ENCODE results near the gene BUB1B.

BUB1B gene

GRCh38 chr15:40256638-40257235 is 95.9 kb downstream of the BUB1B start:
- peak; percentile 28 for DNase-seq

- no peak for DNase-seq
Observed at GRCh38 chr15:40257656-40258450, 97.0 kb downstream of the BUB1B start.

DNA sequence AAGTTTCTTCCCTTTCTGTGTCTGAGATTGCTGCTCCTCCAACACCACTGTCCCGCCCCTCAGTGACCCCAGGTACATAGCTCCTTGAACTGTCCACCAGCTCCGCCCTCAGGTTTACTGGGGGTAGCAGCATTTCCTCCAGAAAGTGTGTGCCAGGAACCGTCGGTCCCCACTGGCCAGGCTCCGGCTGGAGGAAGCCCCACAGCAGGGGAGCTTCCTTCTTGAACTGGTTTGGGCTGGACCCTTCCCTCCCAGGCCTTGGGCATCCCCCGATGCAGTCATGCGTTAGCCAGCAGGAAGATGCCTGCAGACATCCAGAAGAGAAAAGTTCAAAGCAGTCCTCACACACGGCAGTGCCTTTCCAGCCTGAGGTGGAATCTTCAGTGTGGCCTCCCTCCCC is 97.7 kb downstream of the BUB1B start:
- no peak for DNase-seq

DNA sequence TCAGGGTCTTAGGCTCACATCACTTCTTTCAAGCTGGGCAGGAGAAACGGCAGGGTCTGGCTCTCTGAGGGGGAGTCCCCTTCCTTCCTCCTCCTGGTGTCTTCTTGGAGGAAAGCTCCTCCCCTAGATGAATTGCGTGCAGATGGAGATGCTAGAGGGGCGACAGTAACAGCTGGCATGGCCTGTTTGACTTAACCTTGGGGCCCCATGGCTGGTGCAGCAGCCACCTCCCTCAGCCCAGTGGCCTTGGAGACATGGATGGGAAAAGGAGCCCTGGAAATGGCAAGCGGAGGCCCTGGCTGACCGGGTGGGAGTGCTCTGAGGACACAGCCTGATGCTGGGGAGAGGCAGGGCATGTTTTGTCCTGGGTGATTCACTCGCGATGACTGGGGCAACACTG is 98.2 kb downstream of the BUB1B start:
- no peak for DNase-seq

DNA sequence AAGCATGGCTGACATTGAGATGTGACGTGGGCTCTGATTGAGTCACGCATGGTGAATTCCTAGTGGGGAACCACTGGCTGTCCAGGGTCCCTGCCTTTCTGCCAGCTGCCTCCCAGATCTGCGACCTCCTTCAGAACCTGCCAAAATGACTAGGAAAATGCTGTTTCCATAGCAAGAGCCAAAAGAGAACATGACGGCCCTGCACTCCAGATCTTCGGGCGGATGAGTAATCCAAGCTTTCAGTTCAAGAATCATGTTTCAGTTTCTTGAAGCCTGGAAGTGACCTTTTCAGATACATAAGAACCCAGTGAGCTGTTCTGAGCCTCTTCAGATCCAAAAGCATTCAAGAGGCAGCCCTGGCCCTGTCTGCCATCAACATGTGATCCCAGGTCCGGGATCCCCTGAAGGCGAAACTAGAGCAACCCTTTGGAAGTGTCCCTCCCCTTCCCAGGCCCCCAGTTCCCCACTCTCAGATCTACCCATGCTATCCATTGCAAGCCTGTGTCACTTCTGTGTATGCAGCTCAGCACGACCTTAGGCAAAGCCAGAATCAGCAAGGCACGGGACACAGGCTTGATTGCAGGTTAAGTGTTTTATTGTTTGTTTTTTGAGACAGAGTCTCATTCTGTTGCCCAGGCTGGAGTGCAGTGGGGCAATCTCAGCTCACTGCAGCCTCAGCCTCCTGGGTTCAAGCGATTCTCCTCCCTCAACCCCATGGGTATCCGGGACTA is 102.3 kb downstream of the BUB1B start:
- DNase-seq, result no peak

DNA sequence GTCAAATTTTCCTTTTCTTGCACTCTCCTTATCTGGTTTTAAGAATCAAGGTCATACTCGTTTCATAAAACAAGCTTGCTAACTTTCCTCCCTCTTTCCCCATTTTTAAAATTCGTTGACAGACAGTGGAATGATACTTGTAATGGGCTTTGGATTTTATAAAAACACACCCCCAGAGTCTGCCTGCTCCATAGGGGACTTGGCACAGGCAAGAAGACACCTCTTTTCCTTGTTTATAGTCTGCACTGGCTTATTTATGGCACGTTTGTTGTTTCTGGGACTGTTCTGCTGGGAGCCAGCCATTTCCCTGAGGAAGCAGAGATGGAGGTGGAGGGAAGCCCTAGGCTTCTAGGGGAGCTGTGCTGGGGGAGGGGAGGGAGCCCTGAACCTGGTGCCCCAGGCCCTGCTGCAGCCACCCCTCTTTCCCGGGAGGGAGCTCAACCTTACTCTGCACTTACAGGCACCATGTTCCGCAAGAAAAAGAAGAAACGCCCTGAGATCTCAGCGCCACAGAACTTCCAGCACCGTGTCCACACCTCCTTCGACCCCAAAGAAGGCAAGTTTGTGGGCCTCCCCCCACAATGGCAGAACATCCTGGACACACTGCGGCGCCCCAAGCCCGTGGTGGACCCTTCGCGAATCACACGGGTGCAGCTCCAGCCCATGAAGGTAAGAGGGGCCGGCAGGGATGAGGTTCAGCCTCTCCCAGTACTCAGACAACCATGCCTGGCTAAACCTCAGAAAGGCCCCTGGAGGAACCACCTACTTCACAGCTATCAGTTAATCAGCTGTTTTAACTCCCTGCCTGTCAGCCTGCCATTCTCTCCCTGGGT is 103.7 kb downstream of the BUB1B start:
- DNase-seq, result no peak

DNA sequence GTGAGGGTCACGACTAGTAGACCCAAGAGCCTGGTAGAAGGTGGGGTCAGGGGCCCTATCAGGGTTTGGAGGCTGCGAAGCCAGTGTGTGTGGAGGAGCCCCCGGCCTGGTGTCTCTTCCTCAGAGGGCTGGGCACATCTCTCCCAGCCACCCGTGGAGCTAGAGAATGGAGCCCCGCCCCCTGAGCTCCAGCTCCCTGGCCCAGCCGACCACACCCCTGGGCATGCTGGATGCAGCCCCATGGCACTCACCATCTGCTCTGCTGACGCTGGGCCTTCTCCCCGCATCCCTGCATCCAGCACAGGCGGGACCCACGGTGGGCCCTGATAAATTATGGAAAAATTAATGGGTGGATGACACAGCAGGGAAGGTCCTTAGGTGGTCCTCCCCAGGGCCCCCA is 104.5 kb downstream of the BUB1B start:
- DNase-seq, result no peak

GRCh38 chr15:40265875-40266274 is 105.0 kb downstream of the BUB1B start:
- DNase-seq, result no peak

DNA sequence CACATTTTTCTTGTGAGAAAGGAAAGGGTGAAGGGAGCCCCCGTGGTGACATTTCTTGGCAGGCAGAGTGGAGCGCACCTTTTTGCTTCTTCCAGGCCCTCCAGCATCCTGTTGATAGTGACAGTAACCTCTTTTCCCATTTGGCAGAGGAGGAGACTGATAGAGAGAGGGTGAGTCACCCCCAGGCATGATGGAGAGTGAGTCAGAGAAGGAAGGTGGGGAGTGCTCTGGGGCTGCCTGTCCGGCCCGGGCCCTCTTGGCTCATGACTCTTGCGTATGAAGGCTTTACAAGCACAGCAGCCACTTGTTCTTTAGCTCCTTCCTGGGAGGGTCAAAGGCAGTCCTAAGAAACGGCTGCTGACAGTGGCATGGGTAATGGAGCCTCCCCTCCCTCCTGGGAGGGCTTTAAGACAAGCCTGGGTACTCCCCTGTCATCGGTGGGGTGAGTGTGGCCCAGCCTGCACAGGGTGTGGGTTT is 106.0 kb downstream of the BUB1B start:
- no peak for DNase-seq

- no peak for DNase-seq
Observed at GRCh38 chr15:40267670-40268069, 106.8 kb downstream of the BUB1B start.

DNA sequence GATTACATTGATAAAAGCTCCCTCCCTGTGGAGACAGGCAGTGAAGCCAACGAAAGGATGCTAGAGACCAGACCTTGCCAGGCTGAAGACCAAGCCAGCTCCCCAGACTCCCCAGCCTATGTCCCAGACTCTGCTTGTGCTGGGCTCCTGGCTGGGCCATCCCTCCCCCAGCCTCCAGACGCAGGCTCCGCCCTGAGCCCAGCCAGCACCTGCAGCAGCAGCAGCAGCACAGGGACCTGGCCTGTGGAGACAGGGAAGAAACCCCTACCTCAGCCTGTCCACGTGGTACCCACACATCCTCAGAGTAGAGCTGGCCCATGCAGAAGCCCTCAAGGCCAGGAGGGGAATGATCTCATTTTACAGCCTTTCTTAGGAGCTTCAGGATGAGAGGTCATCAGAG is 108.7 kb downstream of the BUB1B start:
- DNase-seq, result no peak

- no peak for DNase-seq
Observed at GRCh38 chr15:40270246-40270995, 109.6 kb downstream of the BUB1B start.
